GM12878 (cell line): ENCODE results near the gene GALNS. TPM values are rescaled to one million over a fixed set of nuclear protein-coding genes. Genes with fewer than 3 reads are reported as not detected.

Source experiments
- ATAC-seq: fragments of 200-7000 bp; cut with Tn5 transposase; 3 replicates; pipeline ENCODE4 v1.9.1; 2020; ENCODE audit warnings: mild to moderate bottlenecking, moderate library complexity
- BruUV-seq: library from RNA; stranded (reverse); fragments of 400-500 nt; replicated peaks from 2 replicates; lab custom pipeline; 2021; lab: Mats Ljungman, UMichigan
- CTCF ChIA-PET: fragments of 300-600 bp; sonication (Branson Sonifier 250); formaldehyde crosslinking; extraction: SDS; loops from one replicate; lab custom pipeline; 2021; ENCODE audit warnings: inconsistent platforms; lab: Yijun Ruan, JAX
- POLR2A ChIA-PET: fragments of 350-600 bp; formaldehyde crosslinking; extraction: SDS; loops from one replicate; lab custom pipeline; 2021; ENCODE audit warnings: inconsistent platforms; lab: Charles Lee
- RAD21 ChIA-PET: fragments of 300-600 bp; sonication (Branson Sonifier 250); formaldehyde crosslinking; loops from one replicate; lab custom pipeline; 2023; ENCODE audit warnings: antibody characterized with exemption; ENCODE audit not compliant: unreplicated experiment; lab: Charles Lee
- SMC1A ChIA-PET: fragments of 300-600 bp; sonication (Branson Sonifier 250); formaldehyde crosslinking; loops from one replicate; lab custom pipeline; 2023; ENCODE audit not compliant: unreplicated experiment, uncharacterized antibody; lab: Charles Lee
- DNase-seq: peaks from one replicate; pipeline ENCODE4 v3.0.0-alpha.2; 2011; ENCODE audit warnings: low read depth, low spot score
- FAIRE-seq: peaks from 3 replicates; lab custom pipeline; 2011; peaks lifted over from hg19 to GRCh38; lab: Jason Lieb, UNC
- H2AFZ ChIP-seq: 2 replicates; pipeline ENCODE4 v1.6.0; 2011; ENCODE audit warnings: low read depth, low read length, control low read depth; ENCODE audit not compliant: control insufficient read depth
- H3K27ac ChIP-seq: 2 replicates; pipeline ENCODE4 v1.5.1; 2011; ENCODE audit warnings: control low read depth; ENCODE audit not compliant: control insufficient read depth, insufficient read depth
- H3K27me3 ChIP-seq, 2 experiments: replicated peaks in 1 of 2; 2 replicates each; pipeline versions ENCODE4 v1.6.0 to v1.6.1; 2011; ENCODE audit warnings: low read length in 1 of 2; ENCODE audit not compliant: control insufficient read depth in 2 of 2, insufficient read depth in 2 of 2
- H3K36me3 ChIP-seq, 2 experiments: 2 replicates each; pipeline ENCODE4 v1.5.1; 2011; ENCODE audit warnings: low read length in 1 of 2; ENCODE audit not compliant: control insufficient read depth in 2 of 2, insufficient read depth in 2 of 2
- H3K4me1 ChIP-seq: 2 replicates; pipeline ENCODE4 v1.6.1; 2011; ENCODE audit warnings: mild to moderate bottlenecking, low read length, moderate library complexity, mixed read lengths; ENCODE audit not compliant: control insufficient read depth, insufficient read depth
- H3K4me2 ChIP-seq: 2 replicates; pipeline ENCODE4 v1.6.0; 2011; ENCODE audit warnings: control low read depth; ENCODE audit not compliant: control insufficient read depth, insufficient read depth
- H3K4me3 ChIP-seq: fragments of 200-600 bp; sonication (generic); 2 replicates; pipeline ENCODE4 v1.5.1; 2016
- H3K79me2 ChIP-seq: 2 replicates; pipeline ENCODE4 v1.6.0; 2011; ENCODE audit warnings: low read length; ENCODE audit not compliant: control insufficient read depth, insufficient read depth
- H3K9ac ChIP-seq: 2 replicates; pipeline ENCODE4 v1.8.0; 2011; ENCODE audit warnings: low read length, control low read depth, mixed read lengths; ENCODE audit not compliant: control insufficient read depth, insufficient read depth
- H3K9me3 ChIP-seq: replicated peaks from 3 replicates; pipeline ENCODE4 v1.5.1; 2011; ENCODE audit warnings: mild to moderate bottlenecking, low read length; ENCODE audit not compliant: control insufficient read depth, insufficient read depth
- H4K20me1 ChIP-seq: 2 replicates; pipeline ENCODE4 v1.6.0; 2011; ENCODE audit not compliant: control insufficient read depth, insufficient read depth
- ATF7 ChIP-seq: fragments of 450-650 bp; IDR thresholded peaks from 2 replicates; pipeline ENCODE4 v1.6.1; 2016; ENCODE audit warnings: low read depth, mild to moderate bottlenecking
- CBX5 ChIP-seq: sonication (generic); IDR thresholded peaks from 2 replicates; pipeline ENCODE4 v1.6.1; 2016; ENCODE audit warnings: low read depth, moderate library complexity, mild to moderate bottlenecking, inconsistent platforms
- CEBPB ChIP-seq, 2 experiments: fragments of 150-350 bp in 1 of 2; IDR thresholded peaks; 2 replicates each; pipeline ENCODE4 v1.6.1; 2012 to 2014; ENCODE audit warnings: low read depth in 2 of 2, low read length in 2 of 2, borderline replicate concordance in 1 of 2, inconsistent platforms in 1 of 2
- IKZF2 ChIP-seq, 2 experiments: fragments of 450-650 bp; IDR thresholded peaks; 2 replicates each; pipeline ENCODE4 v1.6.1; 2017; ENCODE audit warnings: mild to moderate bottlenecking in 2 of 2, moderate library complexity in 2 of 2
- MXI1 ChIP-seq: fragments of 150-350 bp; IDR thresholded peaks from 2 replicates; pipeline ENCODE4 v1.6.1; 2011; ENCODE audit warnings: low read depth, mild to moderate bottlenecking, inconsistent platforms, low read length, improper control_type of control experiment
- NFIC ChIP-seq: IDR thresholded peaks from 2 replicates; pipeline ENCODE4 v1.6.1; 2012; ENCODE audit warnings: low read depth, mild to moderate bottlenecking, inconsistent platforms, low read length, moderate library complexity
- POLR2A ChIP-seq: IDR thresholded peaks from 2 replicates; pipeline ENCODE4 v1.6.1; 2011; ENCODE audit warnings: low read depth, mild to moderate bottlenecking, low read length
- RB1 ChIP-seq: fragments of 450-650 bp; formaldehyde crosslinking; IDR thresholded peaks from 2 replicates; pipeline ENCODE4 v1.6.1; 2017; ENCODE audit warnings: mild to moderate bottlenecking, borderline replicate concordance
- SIN3A ChIP-seq: IDR thresholded peaks from 2 replicates; pipeline ENCODE4 v1.6.1; 2012; ENCODE audit warnings: low read depth, low read length, improper control_type of control experiment
- SPI1 ChIP-seq: IDR thresholded peaks from 2 replicates; pipeline ENCODE4 v1.6.1; 2011; ENCODE audit warnings: low read depth, mild to moderate bottlenecking, low read length, moderate library complexity, borderline replicate concordance; ENCODE audit not compliant: insufficient read depth
- WGBS: methylation state at CpG from one replicate; pipeline ENCODE4 v1.1.6; 2016; ENCODE audit warnings: low lambda C conversion rate; ENCODE audit not compliant: insufficient replicate concordance, insufficient coverage; ENCODE audit errors: missing lambda C conversion rate; 5-methylcytosine and 5-hydroxymethylcytosine counted together
- in situ Hi-C: fragments of 300-500 bp; cut with MboI; formaldehyde crosslinking; loops from 9 replicates; pipeline ENCODE4 v1.14.3; 2018; ENCODE audit warnings: mixed read lengths
- intact Hi-C: fragments of 100-400 bp; cut with micrococcal nuclease; formaldehyde crosslinking; loops from one replicate; pipeline ENCODE4 v1.14.2; 2022; ENCODE audit not compliant: unreplicated experiment
- polyA plus RNA-seq, 11 experiments: library from polyadenylated mRNA; depleted of rRNA in 4 of 11; unstranded in 6 of 11; stranded (reverse) in 5 of 11; fragments of >200 nt; fragmentation: Nextera tagmentation in 4 of 11; fragmentation: Illumina TruSeq in 1 of 11; extraction: Ambion mirVana in 4 of 11; extraction: Trizol in 1 of 11; gene quantifications; 1 replicate in 1 of 11; 2 replicates in 10 of 11; pipeline versions ENCODE4 v1.2.1 to v1.2.3, GENCODE V29; 2011 to 2016; ENCODE audit warnings: inconsistent platforms in 2 of 11, missing spikeins in 2 of 11, low read depth in 1 of 11
- total RNA-seq, 4 experiments: library from RNA; depleted of rRNA in 3 of 4; stranded (reverse); fragments of >200 nt in 3 of 4; fragmentation: Illumina TruSeq in 1 of 4; extraction: Trizol in 1 of 4; gene quantifications; 2 replicates each; pipeline versions ENCODE4 v1.2.1 to v1.2.3, GENCODE V29; 2013 to 2021
- TF ChIP-seq, protein P1 (sequence below): fragments of 150-350 bp; IDR thresholded peaks from 2 replicates; pipeline ENCODE4 v1.6.1; 2014; ENCODE audit warnings: mild to moderate bottlenecking, low read depth, low read length
- TF ChIP-seq, protein P2 (sequence below): IDR thresholded peaks from 2 replicates; pipeline ENCODE4 v1.6.1; 2011; ENCODE audit warnings: low read depth, low read length, improper control_type of control experiment, borderline replicate concordance
- TF ChIP-seq, protein P3 (sequence below): fragments of 450-650 bp; IDR thresholded peaks from 2 replicates; pipeline ENCODE4 v1.6.1; 2018; ENCODE audit warnings: borderline replicate concordance, mild to moderate bottlenecking; ENCODE audit not compliant: partially characterized antibody
- TF ChIP-seq, protein P4 (sequence below): IDR thresholded peaks from 2 replicates; pipeline ENCODE4 v1.6.1; 2012; ENCODE audit warnings: mild to moderate bottlenecking, low read depth, low read length

GALNS gene
- total and polyA plus RNA-seq, 10 of the 15 experiments (the other 5 are each of a cell fraction or from before 2014, with no cell fraction given), result 0.37 to 12.4 (median 5.3) TPM

DNA sequence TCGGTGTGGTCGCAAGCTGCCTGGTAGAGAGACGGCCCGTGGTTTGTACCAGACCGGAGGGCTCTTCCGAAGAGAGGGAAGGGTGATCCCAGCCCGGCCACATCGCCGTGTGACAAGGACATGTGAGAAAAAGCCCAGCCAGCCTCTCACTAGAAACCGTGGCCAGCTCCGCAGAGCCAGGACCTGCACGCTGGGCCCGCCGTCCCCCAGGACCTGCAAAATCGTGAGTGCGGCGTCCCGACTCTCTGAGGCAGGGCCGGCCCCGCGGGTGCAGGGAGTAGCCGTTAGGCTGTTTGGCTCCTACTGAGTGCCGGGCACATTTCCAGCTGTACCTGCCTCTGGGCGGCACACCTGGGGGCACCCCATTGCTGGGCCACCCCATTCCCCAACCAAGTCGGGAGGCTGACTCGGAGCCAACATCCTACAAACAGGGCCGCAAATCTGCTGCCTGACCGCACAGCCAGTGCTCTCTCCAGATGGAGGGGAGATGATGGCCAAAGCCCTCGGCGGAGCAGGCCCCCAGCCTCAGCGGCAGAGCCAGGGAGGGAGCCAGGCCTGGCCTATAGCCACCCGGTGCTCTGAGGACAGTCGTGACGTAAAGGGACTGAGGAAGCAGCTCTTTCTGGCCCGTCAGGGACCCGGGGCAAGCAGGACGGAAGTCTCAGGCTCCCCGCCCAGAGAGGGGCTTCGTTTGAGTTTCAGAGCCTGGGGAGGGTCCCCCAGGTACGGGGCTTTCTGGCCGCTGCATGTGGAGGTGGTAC, 43.3 kb upstream of the GALNS start:
- ChIA-PET CTCF (no interaction called here), SMC1A (no interaction called here), POLR2A (no interaction called here), RAD21 (no interaction called here)
- H3K27ac ChIP-seq, result no peak overlapping the region
- 95% methylated on average over 40 of the region's 41 CpGs for WGBS
- no peak for FAIRE-seq
- BruUV-seq, result no TSS peak
- no peak for DNase-seq
- no peaks in the 10 kb centered on the region for H3K4me1 ChIP-seq
- no peak overlapping the region for H3K4me3 ChIP-seq
- no peaks in the 10 kb centered on the region for H3K27me3 ChIP-seq
- H3K79me2 ChIP-seq, result no peaks in the 10 kb centered on the region
- H3K36me3 ChIP-seq, result no peaks in the 10 kb centered on the region; a peak in 3 of 4 replicates
- no peak overlapping the region for H3K9ac ChIP-seq
- no peak for ATAC-seq
- H3K4me2 ChIP-seq, result no peak overlapping the region
- H4K20me1 ChIP-seq, result no peaks in the 10 kb centered on the region
- no peaks in the 10 kb centered on the region for H3K9me3 ChIP-seq
- in situ Hi-C loops, result no loop called here
- intact Hi-C loops, result no loop called here
- no peak overlapping the region for H2AFZ ChIP-seq
- TF ChIP-seq IKZF2 (IDR thresholded peaks at IDR 0.05) (no peak), CEBPB (IDR thresholded peaks at IDR 0.05; ENCODE audit: borderline replicate concordance in 1 of 2, low read depth in 2 of 2, low read length in 2 of 2) (no peak), NFIC (no peak), MXI1 (no peak), RB1 (no peak), CBX5 (no peak), SPI1 (no peak), POLR2A (no peak), SIN3A (no peak), ATF7 (no peak)
- TF ChIP-seq, protein P1, sequence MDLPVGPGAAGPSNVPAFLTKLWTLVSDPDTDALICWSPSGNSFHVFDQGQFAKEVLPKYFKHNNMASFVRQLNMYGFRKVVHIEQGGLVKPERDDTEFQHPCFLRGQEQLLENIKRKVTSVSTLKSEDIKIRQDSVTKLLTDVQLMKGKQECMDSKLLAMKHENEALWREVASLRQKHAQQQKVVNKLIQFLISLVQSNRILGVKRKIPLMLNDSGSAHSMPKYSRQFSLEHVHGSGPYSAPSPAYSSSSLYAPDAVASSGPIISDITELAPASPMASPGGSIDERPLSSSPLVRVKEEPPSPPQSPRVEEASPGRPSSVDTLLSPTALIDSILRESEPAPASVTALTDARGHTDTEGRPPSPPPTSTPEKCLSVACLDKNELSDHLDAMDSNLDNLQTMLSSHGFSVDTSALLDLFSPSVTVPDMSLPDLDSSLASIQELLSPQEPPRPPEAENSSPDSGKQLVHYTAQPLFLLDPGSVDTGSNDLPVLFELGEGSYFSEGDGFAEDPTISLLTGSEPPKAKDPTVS, result no peak
- TF ChIP-seq, protein P2, sequence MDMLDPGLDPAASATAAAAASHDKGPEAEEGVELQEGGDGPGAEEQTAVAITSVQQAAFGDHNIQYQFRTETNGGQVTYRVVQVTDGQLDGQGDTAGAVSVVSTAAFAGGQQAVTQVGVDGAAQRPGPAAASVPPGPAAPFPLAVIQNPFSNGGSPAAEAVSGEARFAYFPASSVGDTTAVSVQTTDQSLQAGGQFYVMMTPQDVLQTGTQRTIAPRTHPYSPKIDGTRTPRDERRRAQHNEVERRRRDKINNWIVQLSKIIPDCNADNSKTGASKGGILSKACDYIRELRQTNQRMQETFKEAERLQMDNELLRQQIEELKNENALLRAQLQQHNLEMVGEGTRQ, result no peak
- TF ChIP-seq, protein P3, sequence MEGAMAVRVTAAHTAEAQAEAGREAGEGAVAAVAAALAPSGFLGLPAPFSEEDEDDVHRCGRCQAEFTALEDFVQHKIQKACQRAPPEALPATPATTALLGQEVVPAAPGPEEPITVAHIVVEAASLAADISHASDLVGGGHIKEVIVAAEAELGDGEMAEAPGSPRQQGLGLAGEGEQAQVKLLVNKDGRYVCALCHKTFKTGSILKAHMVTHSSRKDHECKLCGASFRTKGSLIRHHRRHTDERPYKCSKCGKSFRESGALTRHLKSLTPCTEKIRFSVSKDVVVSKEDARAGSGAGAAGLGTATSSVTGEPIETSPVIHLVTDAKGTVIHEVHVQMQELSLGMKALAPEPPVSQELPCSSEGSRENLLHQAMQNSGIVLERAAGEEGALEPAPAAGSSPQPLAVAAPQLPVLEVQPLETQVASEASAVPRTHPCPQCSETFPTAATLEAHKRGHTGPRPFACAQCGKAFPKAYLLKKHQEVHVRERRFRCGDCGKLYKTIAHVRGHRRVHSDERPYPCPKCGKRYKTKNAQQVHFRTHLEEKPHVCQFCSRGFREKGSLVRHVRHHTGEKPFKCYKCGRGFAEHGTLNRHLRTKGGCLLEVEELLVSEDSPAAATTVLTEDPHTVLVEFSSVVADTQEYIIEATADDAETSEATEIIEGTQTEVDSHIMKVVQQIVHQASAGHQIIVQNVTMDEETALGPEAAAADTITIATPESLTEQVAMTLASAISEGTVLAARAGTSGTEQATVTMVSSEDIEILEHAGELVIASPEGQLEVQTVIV, result no peak
- TF ChIP-seq, protein P4, sequence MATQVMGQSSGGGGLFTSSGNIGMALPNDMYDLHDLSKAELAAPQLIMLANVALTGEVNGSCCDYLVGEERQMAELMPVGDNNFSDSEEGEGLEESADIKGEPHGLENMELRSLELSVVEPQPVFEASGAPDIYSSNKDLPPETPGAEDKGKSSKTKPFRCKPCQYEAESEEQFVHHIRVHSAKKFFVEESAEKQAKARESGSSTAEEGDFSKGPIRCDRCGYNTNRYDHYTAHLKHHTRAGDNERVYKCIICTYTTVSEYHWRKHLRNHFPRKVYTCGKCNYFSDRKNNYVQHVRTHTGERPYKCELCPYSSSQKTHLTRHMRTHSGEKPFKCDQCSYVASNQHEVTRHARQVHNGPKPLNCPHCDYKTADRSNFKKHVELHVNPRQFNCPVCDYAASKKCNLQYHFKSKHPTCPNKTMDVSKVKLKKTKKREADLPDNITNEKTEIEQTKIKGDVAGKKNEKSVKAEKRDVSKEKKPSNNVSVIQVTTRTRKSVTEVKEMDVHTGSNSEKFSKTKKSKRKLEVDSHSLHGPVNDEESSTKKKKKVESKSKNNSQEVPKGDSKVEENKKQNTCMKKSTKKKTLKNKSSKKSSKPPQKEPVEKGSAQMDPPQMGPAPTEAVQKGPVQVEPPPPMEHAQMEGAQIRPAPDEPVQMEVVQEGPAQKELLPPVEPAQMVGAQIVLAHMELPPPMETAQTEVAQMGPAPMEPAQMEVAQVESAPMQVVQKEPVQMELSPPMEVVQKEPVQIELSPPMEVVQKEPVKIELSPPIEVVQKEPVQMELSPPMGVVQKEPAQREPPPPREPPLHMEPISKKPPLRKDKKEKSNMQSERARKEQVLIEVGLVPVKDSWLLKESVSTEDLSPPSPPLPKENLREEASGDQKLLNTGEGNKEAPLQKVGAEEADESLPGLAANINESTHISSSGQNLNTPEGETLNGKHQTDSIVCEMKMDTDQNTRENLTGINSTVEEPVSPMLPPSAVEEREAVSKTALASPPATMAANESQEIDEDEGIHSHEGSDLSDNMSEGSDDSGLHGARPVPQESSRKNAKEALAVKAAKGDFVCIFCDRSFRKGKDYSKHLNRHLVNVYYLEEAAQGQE, result no peak
